Stimulated activated CD8-positive, alpha-beta memory T cell treated with anti-CD3 and anti-CD28 coated beads, Interleukin-12 subunit alpha, Interleukin-12 subunit beta, amount 100 ng/mL, for 1 hour (primary cell): Measurements from ENCODE around the gene CNTFR.
A peak's percentile ranks its signal among the peaks of the same experiment; 100 is the strongest.

Experiments
- DNase-seq: peaks from one replicate; pipeline ENCODE4 v3.0.0-alpha.2; 2020; ENCODE audit warnings: low read depth

Gene CNTFR

DNA sequence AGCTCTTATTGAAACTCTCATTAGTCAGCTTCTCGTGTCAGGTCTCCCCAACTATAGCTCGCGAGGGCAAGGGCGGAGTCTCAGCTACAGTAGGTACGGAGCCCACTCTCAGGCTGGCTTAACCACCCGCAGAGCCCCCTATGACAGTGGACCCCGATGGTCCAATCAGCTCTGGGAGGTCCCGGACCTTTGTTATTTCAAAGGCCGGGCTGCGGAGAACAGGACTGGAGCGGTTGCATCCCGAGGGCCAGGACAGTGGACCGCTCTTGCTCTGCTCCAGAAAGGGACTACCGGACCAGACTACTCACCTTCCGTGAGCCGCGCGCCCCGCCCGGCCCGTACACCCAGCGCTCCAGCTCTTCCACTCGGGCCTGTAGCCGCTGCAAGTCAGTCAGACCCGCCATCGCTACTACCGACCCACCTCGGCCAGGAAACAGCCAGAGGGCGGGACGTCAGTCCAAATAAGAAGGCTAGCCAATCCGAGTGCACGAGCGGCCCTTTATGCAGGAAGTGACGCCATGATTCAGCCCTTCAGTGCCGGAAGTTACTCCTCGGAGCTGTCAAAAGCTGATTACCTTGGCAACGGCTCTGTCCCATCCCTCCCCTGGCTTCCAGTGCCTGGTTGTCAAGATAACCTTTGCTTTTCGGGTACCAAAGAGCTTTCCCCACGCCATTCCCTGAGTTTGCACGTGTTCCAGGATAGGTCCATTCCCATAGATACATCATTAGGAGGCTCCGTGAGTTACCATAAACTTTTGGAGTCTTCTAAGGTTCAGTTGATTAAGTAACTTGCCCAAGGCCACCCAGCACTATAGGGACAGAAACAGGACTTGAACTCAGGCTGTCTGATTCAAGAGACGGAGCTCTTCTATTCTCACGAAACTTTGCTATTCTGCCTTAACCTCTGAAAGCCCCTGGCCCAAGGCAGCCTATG, 30.8 kb upstream of the CNTFR start, which contains the start of gene DCTN3:
Gene DCTN3 (minus strand): TSS at position 435 of the 934 bp plus-strand sequence. CDS start 31 bp downstream, at position 404.
- peak; percentile 86 for DNase-seq

DNA sequence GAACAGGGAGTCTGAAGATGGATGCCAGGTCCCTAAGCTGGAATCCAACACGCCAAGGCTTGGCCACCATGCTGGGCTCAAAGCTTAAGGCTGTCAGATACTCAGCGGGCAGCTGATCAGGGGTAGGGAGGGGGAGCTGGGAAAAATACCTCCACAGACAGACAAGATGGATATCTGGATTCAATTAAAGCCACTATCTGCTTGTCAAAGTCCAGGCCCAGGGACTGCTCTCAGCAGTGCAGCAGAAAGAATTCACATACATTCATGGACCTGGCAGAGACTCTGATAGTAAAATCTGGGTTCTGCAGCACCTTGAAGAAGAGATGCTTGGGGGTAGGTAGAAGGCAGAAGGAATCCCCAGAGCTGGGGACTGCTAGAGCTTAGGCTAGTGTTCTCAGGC, 25.6 kb upstream of the CNTFR start:
- no peak for DNase-seq

DNA sequence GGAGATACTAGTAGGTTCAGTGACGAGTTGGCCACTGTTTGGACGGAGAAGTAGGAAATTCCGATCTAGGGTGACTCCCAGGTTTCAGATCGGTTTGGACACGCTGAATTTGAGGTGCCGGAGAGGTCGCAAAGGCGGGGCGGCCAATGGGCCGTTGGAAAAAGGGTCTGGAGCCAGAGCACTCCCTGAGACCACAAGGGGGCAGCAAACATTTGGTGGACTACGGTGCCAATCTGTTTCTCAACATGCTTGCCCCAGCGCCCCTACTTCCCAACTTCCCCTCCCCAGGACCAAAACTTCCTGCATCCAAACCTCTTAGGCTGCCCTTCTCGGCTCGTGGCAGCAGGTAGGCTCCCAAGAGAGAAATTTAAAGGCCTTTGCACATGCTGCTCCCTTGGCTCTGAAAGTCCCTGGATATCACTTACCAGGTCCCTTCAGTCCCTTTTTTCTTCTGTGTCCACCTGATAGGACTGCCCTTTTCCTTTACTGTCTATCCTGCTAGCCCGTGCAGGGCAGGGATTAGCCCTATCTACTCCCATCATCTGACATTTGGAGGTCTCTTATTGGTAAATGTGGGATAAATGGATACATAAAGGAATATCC, 23.4 kb upstream of the CNTFR start:
- DNase-seq = peak; percentile 50

- peak; percentile 72 for DNase-seq
Observed at GRCh38 chr9:34611811-34612787, 22.6 kb upstream of the CNTFR start, which contains the start of gene RPP25L. RPP25L (minus strand) TSS chr9:34612097; CDS start chr9:34611296, 801 bp downstream.

DNA sequence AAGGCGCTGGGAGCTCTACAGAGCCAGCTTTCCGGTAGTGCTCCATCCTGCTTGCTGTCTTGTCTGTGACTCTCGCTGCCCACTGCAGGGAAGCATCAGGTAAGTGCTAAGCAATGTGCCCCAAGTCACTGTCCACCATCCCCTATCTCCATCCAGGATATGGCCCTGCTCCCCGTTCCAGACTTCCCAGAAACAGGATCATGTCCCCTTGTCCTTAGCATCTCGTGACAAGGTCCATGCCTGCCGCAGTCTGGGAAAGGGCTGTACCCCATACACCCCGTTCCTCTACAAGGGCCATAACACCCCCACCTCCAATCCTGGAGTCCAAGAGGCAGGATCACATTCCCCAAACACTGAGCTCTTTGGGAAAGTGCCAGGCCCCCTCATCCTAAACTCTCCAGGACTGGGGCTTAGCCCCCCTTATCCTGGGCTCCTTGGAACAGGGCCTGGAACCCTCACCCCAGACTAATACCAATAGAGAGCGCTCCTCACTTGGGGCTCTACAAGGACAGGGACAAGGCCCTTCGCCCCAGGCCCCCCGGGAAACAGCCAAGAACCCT, 21.8 kb upstream of the CNTFR start:
- DNase-seq = no peak

- DNase-seq = no peak
Observed at GRCh38 chr9:34610434-34611206, 21.1 kb upstream of the CNTFR start.

GRCh38 chr9:34607331-34607730, 17.8 kb upstream of the CNTFR start:
- DNase-seq = no peak

GRCh38 chr9:34606905-34607304, 17.4 kb upstream of the CNTFR start:
- no peak for DNase-seq

DNA sequence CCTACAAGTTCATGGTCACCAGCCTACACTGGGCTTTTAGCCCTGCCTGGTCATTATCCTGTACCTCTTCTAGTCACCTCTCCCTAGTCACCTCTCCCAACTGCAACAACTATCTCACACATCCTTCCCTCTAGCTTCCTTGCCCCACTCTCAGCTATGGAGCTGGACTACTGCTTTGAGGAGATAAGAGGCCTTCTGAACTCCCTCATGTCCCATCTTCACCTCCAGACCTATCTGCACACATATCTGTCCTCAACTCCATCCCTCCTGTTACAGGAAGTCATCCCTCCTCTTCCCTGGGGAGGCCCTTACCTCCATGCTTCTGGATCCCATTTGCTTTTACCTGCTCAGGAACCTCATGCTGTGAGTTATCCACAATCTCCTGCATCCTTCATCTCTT, 16.7 kb upstream of the CNTFR start:
- DNase-seq = no peak

- DNase-seq = peak; percentile 70
Observed at GRCh38 chr9:34603610-34604231, 14.2 kb upstream of the CNTFR start.

DNA sequence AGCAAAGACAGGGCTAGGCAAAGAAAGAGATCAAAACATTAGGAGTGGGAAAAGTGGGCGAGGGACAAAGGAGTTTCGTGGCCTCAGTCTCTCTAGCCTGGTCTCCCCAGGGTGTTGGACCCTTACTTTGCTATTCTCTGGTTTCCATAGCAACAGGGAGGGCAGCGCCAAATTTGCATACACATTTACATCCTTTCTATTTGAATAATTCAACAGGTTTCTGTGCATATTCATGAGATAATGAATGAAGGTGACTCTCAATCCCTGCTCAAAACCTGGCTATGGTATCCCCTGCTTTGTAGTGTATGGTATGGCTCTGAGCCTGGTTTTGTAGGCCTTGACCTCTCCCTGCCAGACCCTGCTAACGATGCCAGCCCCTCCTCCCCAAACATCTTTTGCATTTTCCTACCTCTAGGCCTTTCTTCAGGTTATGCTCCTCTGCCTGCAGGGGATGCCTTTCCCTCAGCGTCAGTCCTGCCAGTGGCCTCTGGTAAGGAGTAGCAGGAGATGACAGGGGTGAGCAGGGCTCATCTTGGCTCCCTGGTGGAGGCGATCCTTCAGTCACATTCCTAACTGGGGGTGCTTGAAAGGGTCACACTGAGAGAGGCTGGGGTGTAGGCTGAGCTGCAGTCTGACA, 12.5 kb upstream of the CNTFR start:
- DNase-seq = no peak

GRCh38 chr9:34600908-34601307, 11.4 kb upstream of the CNTFR start:
- no peak for DNase-seq

GRCh38 chr9:34599546-34599945, 10.0 kb upstream of the CNTFR start:
- no peak for DNase-seq

DNA sequence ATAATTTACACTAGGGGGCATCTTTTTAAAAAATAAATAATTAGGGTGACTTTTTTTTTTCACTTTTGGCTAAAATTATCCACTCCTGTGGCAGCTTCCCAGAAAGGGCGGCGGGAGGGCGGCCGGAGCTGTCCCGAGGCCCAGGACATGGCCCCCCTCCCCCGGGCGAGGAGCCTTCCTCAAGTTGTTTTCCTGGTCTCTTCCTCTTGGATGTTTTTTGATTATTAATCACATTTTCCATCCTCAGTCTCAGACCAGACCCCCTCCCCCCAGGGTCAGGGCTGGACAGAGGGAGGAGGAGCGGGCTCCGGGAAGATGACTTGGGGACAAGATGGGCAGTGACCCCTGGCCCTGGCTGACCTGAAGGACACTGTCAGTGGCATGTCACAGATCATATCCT, 4.7 kb upstream of the CNTFR start:
- DNase-seq = no peak

- no peak for DNase-seq
Observed at GRCh38 chr9:34592895-34593601, 3.5 kb upstream of the CNTFR start.

DNA sequence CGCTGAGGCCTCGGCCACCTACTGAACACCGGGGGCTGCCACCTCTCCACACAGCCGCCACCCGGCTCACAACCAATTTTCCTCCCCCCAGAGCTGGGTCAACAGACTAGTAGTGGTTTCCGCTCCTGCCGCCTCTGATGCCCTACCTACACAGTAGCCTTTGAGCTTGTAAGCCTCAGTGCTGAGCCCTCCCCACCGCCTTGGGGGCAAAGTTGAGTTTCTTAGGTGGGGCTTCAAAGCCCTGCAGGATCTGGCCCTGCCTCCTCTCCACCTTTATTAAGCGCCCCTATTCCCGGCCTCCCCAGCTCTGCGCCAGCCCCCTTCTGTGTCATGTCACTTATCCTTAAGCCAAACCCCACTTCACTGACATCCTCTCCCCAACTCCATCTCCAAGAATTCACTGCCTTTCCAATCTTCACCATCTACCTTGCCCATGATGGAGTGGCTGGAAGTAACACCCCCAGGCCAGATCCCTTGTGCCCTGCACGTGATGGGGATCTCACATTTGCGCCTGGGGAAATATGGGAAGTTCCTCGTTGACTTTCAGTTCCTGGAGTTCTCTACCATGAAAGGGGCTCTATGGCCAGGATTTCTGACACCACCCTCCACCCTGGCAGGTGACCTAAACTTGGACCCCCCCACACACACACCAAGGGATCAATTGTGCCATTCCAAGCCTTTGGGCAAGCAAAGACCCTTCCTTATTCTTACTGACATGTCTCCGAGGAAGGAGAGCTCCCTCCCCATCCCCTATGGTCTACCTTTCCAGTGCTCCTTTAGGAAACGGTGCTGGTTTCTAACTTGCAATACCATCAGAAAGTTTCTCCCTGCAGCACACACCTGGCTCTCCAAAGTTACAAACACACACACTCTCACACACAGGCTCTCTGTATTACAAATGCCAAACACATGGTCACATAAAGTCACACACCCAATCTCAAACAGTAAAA, 2.7 kb upstream of the CNTFR start:
- no peak for DNase-seq

GRCh38 chr9:34591248-34591916, 1.9 kb upstream of the CNTFR start:
- DNase-seq = peak; percentile 66
